Fibroblast of villous mesenchyme (primary cell): ENCODE results near the gene SLC17A9. TPM values are rescaled to one million over a fixed set of nuclear protein-coding genes. Genes with fewer than 3 reads are reported as not detected.

ENCODE experiments used
- DNase-seq: peaks from one replicate; pipeline ENCODE4 v3.0.0-alpha.2; 2010; ENCODE audit warnings: low read depth
- H3K4me3 ChIP-seq: 2 replicates; pipeline ENCODE4 v1.5.1; 2011; ENCODE audit warnings: low read depth, mild to moderate bottlenecking, low read length
- CTCF ChIP-seq: IDR thresholded peaks from 2 replicates; pipeline ENCODE4 v1.5.1; 2012; ENCODE audit warnings: low read depth, mild to moderate bottlenecking, low read length; ENCODE audit not compliant: insufficient read depth
- total RNA-seq: library from RNA; depleted of rRNA; stranded (reverse); fragments of >200 nt; gene quantifications from 2 replicates; pipeline ENCODE4 v1.2.3, GENCODE V29; 2012

SLC17A9 gene
- total RNA-seq, 1 donor, result 23.7 TPM

GRCh38 chr20:62967149-62967501, 14.6 kb downstream of the SLC17A9 start:
- TF ChIP-seq CTCF, result no peak
- no peak overlapping the region for H3K4me3 ChIP-seq
- DNase-seq, result no peak

GRCh38 chr20:62967628-62968351, 15.3 kb downstream of the SLC17A9 start:
- no peak for DNase-seq
- no peak overlapping the region for H3K4me3 ChIP-seq
- TF ChIP-seq CTCF, result no peak

GRCh38 chr20:62968378-62969178, 16.1 kb downstream of the SLC17A9 start:
- no peak for TF ChIP-seq CTCF
- DNase-seq, result no peak
- no peak overlapping the region for H3K4me3 ChIP-seq

DNA sequence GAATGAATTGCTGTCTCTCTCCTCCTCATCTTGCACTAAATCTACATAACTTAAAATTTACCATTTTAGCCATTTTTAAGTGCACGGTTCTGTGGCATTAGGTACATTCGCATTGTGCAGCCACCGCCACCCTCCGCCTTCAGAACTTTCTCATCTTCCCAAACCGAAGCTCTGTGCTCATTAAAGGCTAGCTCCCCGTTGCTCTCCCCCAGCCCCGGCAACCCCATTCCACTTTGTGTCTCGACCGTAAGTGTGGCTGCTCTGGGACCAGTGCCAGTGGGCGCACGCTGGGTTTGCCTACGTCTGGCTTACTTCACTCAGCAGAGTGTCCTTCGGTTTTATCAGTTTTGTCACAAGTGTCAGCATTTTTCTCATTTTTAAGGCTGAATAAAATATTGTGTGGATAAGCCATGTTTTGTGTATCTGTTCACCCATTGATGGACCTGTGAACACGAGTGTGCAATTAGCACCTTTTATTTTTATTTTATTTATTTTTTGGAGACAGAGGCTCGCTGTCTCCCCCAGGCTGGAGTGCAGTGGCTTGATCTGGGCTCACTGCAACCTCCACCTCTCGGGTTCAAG, 16.8 kb downstream of the SLC17A9 start:
- TF ChIP-seq CTCF, result no peak
- no peak overlapping the region for H3K4me3 ChIP-seq
- DNase-seq, result no peak

GRCh38 chr20:62969939-62970306, 17.4 kb downstream of the SLC17A9 start:
- no peak for TF ChIP-seq CTCF
- H3K4me3 ChIP-seq, result no peak overlapping the region
- no peak for DNase-seq

- TF ChIP-seq CTCF, result no peak
- no peak for DNase-seq
- H3K4me3 ChIP-seq, result no peak overlapping the region
Observed at GRCh38 chr20:62970307-62971210, 18.1 kb downstream of the SLC17A9 start.
